HG03025 (cell line): ENCODE results near the gene ZDHHC16.
"Not testable (repeated sequence)": the region's sequence is repeated elsewhere in the genome, so short reads cannot be mapped to it uniquely, and the experiment has no call there.

Source experiments
- ATAC-seq: cut with Tn5 transposase; IDR thresholded peaks from one replicate; pipeline ENCODE4 v1.9.1; 2021; ENCODE audit warnings: mild to moderate bottlenecking, moderate library complexity; ENCODE audit not compliant: unreplicated experiment, low FRiP score

ZDHHC16 gene

GRCh38 chr10:97434055-97434454 is 11.9 kb upstream of the ZDHHC16 start:
- no peak for ATAC-seq

- ATAC-seq, result no peak
Observed at GRCh38 chr10:97434557-97434956, 11.4 kb upstream of the ZDHHC16 start.

GRCh38 chr10:97435211-97435610 is 10.8 kb upstream of the ZDHHC16 start:
- ATAC-seq, result no peak

GRCh38 chr10:97442277-97442676 is 3.7 kb upstream of the ZDHHC16 start:
- ATAC-seq, result no peak

- no peak for ATAC-seq
Observed at GRCh38 chr10:97444212-97444611, 1.8 kb upstream of the ZDHHC16 start.

- peak; percentile 1 for ATAC-seq
Observed at GRCh38 chr10:97445357-97445721, 636 bp upstream of the ZDHHC16 start.

- ATAC-seq, result no peak
Observed at GRCh38 chr10:97450828-97451227, 4.9 kb downstream of the ZDHHC16 start.

GRCh38 chr10:97451605-97452004 is 5.6 kb downstream of the ZDHHC16 start:
- ATAC-seq, result no peak

GRCh38 chr10:97452352-97452751 is 6.4 kb downstream of the ZDHHC16 start:
- no peak for ATAC-seq

GRCh38 chr10:97454330-97455036 is 8.5 kb downstream of the ZDHHC16 start:
- no peak for ATAC-seq

- no peak for ATAC-seq
Observed at GRCh38 chr10:97456034-97456685, 10.2 kb downstream of the ZDHHC16 start.

GRCh38 chr10:97456686-97457065 is 10.7 kb downstream of the ZDHHC16 start:
- no peak for ATAC-seq

- no peak for ATAC-seq
Observed at GRCh38 chr10:97459111-97459510, 13.1 kb downstream of the ZDHHC16 start.

GRCh38 chr10:97459933-97460332 is 14.0 kb downstream of the ZDHHC16 start:
- ATAC-seq, result no peak

GRCh38 chr10:97462309-97462708 is 16.3 kb downstream of the ZDHHC16 start:
- no peak for ATAC-seq

GRCh38 chr10:97463363-97464132 is 17.6 kb downstream of the ZDHHC16 start:
- no peak for ATAC-seq

GRCh38 chr10:97464226-97464625 is 18.3 kb downstream of the ZDHHC16 start:
- ATAC-seq, result no peak

- ATAC-seq, result no peak
Observed at GRCh38 chr10:97465982-97466381, 20.0 kb downstream of the ZDHHC16 start.

GRCh38 chr10:97466755-97467154 is 20.8 kb downstream of the ZDHHC16 start:
- no peak for ATAC-seq

- no peak for ATAC-seq
Observed at GRCh38 chr10:97468162-97468561, 22.2 kb downstream of the ZDHHC16 start.

GRCh38 chr10:97468781-97469180 is 22.8 kb downstream of the ZDHHC16 start:
- not testable (repeated sequence) for ATAC-seq

- ATAC-seq, result no peak
Observed at GRCh38 chr10:97474918-97475317, 28.9 kb downstream of the ZDHHC16 start.
